HG02938 (cell line): ENCODE data around the gene EFNB3.

Source experiments
- ATAC-seq: cut with Tn5 transposase; IDR thresholded peaks from one replicate; pipeline ENCODE4 v1.9.1; 2021; ENCODE audit warnings: mild to moderate bottlenecking, moderate library complexity; ENCODE audit not compliant: unreplicated experiment

Gene EFNB3

DNA sequence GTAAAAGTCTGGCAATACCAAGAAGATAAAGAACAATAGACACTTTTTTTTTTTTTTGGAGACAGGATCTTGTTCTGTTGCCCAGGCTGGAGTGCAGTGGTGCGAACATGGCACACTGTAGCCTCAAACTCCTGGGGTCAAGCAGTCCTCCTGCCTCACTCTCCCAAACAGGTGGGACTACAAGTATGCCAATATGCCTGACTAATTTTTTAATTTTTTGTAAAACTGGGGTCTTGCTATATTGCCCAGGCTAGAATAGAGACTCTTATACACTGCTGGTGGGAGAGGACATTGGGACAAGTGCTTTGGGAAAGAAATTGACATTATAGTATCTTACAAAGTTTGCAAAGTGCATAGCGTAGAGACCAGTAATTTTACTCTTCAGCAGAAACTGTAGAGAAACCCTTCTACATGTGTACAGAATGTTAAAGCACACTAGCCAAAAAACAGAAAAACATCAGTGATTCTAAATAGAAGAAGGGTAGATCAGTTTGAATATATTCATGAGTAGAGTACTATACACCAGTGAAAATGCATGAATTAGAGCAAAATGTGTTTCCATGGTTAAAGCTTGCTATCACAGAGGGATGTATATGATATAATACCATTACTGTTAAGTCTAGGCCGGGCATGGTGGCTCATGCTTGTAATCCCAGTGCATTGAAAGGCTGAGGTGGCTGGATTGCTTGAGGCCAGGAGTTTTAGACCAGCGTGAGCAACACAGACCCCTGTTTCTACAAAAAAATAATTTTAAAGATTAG lies 7.0 kb upstream of the EFNB3 start:
- ATAC-seq, result no peak

- ATAC-seq, result no peak
Observed at GRCh38 chr17:7700510-7700909, 4.5 kb upstream of the EFNB3 start.

GRCh38 chr17:7701681-7702080 lies 3.3 kb upstream of the EFNB3 start:
- ATAC-seq, result no peak

- no peak for ATAC-seq
Observed at GRCh38 chr17:7702776-7703175, 2.2 kb upstream of the EFNB3 start.

- no peak for ATAC-seq
Observed at GRCh38 chr17:7703584-7704479, 1.2 kb upstream of the EFNB3 start.

DNA sequence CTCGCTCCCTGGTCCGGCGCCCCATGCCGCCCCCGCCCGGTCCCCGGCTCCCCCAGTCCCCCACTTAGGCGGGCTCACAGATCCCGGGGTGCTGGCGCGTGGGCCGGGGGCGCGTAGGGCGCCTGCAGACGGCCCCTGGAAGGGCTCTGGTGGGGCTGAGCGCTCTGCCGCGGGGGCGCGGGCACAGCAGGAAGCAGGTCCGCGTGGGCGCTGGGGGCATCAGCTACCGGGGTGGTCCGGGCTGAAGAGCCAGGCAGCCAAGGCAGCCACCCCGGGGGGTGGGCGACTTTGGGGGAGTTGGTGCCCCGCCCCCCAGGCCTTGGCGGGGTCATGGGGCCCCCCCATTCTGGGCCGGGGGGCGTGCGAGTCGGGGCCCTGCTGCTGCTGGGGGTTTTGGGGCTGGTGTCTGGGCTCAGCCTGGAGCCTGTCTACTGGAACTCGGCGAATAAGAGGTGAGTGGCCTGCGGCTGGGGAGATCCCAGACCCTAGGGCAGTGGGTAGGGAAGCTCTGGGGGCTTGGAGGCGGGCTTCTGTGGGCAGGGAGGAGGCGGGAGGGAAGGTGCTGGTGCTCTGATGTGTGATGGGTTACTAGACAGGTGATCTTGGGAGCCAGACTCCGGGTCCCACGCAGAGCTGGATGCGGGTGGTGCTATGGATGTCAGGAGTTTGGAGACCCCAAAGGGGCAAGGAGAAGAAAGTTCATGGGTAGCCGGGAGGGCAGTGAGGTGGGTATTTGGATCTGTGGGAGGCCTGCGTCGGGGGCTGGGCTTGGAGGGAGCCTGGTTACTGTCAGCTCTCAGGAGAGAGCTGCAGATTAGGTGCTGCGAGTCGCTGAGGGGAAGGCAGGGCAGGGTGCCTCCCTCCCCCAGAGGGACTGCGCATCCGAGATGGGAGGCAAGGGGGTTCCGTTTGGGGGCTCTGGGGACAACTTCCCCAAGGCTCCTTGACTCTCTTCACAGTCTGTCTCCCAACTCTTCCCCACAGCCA lies 560 bp downstream of the EFNB3 start:
- ATAC-seq, result no peak

- no peak for ATAC-seq
Observed at GRCh38 chr17:7706631-7707354, 1.8 kb downstream of the EFNB3 start.

- ATAC-seq, result no peak
Observed at GRCh38 chr17:7707446-7707845, 2.4 kb downstream of the EFNB3 start.

GRCh38 chr17:7707858-7708750 lies 3.1 kb downstream of the EFNB3 start:
- ATAC-seq, result no peak

DNA sequence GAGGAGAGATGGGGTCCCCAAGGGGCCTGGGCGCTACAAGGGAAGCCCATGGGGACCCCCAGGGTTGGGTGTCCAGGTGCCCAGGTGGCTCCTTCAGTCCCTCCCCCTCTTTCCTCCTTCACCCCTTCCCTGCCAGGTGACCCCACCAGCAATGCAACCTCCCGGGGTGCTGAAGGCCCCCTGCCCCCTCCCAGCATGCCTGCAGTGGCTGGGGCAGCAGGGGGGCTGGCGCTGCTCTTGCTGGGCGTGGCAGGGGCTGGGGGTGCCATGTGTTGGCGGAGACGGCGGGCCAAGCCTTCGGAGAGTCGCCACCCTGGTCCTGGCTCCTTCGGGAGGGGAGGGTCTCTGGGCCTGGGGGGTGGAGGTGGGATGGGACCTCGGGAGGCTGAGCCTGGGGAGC lies 4.0 kb downstream of the EFNB3 start:
- no peak for ATAC-seq

DNA sequence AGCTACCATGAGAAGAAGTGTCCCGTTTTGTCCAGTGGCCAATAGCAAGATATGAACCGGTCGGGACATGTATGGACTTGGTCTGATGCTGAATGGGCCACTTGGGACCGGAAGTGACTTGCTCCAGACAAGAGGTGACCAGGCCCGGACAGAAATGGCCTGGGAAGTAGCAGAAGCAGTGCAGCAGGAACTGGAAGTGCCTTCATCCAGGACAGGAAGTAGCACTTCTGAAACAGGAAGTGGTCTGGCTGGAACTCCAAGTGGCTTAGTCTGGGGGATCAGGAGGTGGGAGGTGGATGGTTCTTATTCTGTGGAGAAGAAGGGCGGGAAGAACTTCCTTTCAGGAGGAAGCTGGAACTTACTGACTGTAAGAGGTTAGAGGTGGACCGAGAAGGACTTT lies 5.3 kb downstream of the EFNB3 start:
- no peak for ATAC-seq

DNA sequence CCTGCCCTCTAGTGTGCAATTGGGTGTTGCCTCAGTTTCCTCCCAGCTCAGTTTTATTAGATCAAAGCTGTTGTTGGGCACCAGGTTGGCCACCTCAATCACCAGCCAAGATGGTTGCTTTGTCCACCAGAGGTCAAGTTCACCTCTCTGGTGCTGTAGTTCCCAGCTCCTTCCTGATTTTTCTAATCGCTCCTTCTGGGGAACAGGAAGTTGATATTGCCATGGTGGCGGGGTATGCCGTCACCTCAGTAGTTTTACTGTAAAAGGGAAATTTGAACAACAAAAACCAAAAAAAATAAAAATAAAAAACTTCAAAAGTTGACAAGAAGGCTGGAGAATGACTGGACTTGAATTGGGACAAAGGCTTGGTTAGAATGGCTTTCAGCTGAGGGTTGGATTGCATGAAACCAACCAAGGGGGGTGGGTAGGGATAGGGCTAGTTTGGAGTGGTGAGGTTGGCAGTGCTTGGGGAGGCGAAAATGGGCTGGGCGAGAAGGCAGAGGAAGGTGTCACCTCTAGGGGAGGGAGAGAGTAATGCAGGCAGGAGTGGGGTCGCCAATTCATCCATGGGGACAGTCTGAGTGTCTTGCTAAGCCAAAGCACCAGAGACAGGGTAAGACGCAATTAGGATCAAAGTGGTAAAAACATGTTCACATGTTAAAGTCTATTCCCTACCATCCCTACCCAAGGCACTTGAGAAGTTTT lies 6.2 kb downstream of the EFNB3 start:
- no peak for ATAC-seq

DNA sequence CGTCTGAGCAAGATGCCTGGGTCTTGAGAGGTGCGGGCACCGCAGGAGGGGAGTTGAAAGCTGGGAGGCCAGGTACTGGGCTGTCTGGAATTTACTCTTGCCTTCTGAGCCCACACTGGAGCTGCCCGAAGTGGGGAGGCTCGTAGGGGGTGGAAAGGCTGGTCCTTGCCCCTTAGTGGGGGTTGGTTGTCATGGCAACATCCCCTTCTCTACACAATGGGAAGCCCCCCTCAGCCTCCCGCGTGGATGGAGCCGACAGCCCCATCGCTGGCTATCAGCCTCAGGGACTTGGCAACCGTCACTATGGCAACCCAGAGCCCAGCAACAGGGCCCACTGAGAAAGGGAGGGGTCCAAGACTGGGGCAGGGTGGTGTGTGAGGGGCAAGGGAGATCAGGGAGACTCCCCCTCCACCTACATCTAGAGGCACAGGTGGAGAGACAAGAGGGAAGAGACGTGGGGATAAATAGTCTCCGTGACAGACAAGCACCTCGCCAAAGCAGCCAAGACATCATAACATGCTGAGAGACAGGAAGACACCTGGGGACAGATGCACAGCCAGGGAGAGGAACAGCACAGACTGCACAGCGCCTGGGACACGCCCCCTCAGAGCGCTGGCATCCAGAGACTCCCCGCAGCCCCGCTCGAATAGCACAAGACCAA lies 7.2 kb downstream of the EFNB3 start:
- no peak for ATAC-seq

DNA sequence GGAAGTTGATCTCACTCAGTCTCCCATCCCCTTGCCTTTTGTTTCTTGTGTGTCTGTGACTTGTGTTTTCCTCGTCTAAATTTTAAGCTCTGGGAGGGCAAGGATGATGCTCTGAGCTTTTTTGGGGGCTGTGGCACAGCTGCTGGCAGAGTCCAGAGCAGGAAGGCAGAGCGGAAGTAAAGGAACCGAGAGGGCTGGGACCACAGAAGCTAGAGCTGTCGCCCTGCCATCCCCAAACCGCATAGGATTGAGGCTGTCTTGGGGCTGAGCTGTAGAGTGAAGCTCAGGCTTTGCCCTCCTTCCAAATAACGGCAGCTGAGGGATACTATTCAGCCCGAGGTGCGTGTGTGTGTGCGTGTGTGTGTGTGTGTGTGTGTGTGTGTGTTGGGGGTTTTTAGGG lies 8.8 kb downstream of the EFNB3 start:
- no peak for ATAC-seq

GRCh38 chr17:7714721-7715594 lies 10.0 kb downstream of the EFNB3 start:
- ATAC-seq, result no peak

DNA sequence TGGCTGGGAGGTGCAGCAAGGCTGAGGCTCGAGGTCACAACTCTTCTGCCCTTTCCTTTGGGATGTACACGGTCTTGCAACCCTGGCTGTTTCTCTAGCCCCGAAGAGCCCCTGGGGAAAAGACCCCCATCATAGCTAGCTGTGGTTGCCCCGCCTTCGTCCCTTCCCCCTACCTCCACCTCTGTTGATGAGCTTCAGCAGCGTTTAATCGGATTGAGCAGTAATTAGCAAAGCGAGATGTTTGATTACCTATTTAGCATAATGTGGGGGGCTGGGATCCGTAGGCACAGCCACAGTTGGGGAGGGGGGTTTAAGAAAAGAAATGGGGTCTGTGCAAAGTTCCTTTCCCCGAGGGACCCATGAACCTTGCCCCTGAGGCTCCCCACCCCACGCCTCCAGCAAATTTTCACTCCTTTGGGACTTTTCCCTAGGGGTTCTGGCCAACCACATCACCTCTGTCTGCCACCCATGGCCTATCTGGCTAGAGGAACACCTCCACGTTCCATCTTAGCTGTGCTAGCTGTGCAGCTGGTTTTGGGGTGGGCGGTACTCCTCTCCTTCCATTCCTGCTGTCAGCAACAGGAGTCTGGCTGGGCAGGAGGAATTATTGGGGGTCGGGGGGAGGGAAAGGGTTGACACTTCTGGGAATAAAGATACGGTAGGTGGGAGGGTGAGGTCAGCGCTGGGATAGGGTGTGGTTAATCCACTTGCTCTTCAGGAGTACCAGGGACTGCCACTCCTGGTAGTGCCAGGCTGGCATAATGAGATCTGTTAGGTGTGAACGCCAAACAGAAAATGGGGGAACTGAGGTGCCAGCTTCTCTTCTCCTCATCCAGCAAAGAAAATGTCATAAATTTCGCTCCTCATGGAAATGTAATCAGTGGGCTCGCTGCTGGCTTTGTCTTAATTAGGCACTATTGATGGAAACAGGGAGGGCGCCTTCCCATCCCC lies 11.2 kb downstream of the EFNB3 start:
- ATAC-seq, result no peak
